A673 (cell line): ENCODE measurements around the gene INPP5A. TPM values are rescaled to one million over a fixed set of nuclear protein-coding genes. Genes with fewer than 3 reads are reported as not detected.

ENCODE experiments used
- BruUV-seq: library from RNA; stranded (reverse); fragments of 400-500 nt; replicated peaks from 2 replicates; lab custom pipeline; 2021; lab: Mats Ljungman, UMichigan
- CTCF ChIA-PET: fragments of 300-600 bp; sonication (Branson Sonifier 250); formaldehyde crosslinking; loops from one replicate; lab custom pipeline; 2022; ENCODE audit warnings: antibody characterized with exemption; lab: Charles Lee
- POLR2A ChIA-PET: fragments of 300-600 bp; sonication (Branson Sonifier 250); formaldehyde crosslinking; loops from one replicate; lab custom pipeline; 2022; ENCODE audit warnings: antibody characterized with exemption; ENCODE audit not compliant: low non-redundant PET; lab: Charles Lee
- DNase-seq: peaks from one replicate; pipeline ENCODE4 v3.0.0-alpha.2; 2015; ENCODE audit warnings: low spot score
- H3K27ac ChIP-seq: fragments of 200-600 bp; sonication (generic); 2 replicates; pipeline ENCODE4 v1.5.1; 2016; ENCODE audit warnings: mixed run types, low read depth, mild to moderate bottlenecking, mixed read lengths, antibody characterized with exemption, low read length; ENCODE audit not compliant: poor library complexity, severe bottlenecking
- H3K27me3 ChIP-seq: fragments of 200-600 bp; sonication (generic); replicated peaks from 2 replicates; pipeline ENCODE4 v1.6.1; 2017; ENCODE audit warnings: mixed run types, low read depth, mild to moderate bottlenecking, mixed read lengths, antibody characterized with exemption, low read length; ENCODE audit not compliant: insufficient read depth, poor library complexity
- H3K36me3 ChIP-seq: fragments of 200-600 bp; sonication (generic); 2 replicates; pipeline ENCODE4 v1.6.1; 2016; ENCODE audit warnings: mixed run types, mild to moderate bottlenecking, mixed read lengths, antibody characterized with exemption, low read length; ENCODE audit not compliant: insufficient read depth, poor library complexity, severe bottlenecking
- H3K4me1 ChIP-seq: fragments of 200-600 bp; sonication (generic); 2 replicates; pipeline ENCODE4 v1.6.1; 2017; ENCODE audit warnings: mixed run types, mild to moderate bottlenecking, mixed read lengths, antibody characterized with exemption, low read length; ENCODE audit not compliant: insufficient read depth, poor library complexity, severe bottlenecking
- H3K4me3 ChIP-seq: fragments of 200-600 bp; sonication (generic); 2 replicates; pipeline ENCODE4 v1.5.1; 2016; ENCODE audit warnings: low read depth, mixed run types, mild to moderate bottlenecking, mixed read lengths, low read length; ENCODE audit not compliant: poor library complexity, severe bottlenecking
- H3K9me3 ChIP-seq: fragments of 200-600 bp; sonication (generic); 2 replicates; pipeline ENCODE4 v1.6.1; 2016; ENCODE audit warnings: mixed run types, low read depth, mild to moderate bottlenecking, mixed read lengths, antibody characterized with exemption, low read length; ENCODE audit not compliant: poor library complexity, severe bottlenecking
- CTCF ChIP-seq: fragments of 300-800, 200-600 bp; sonication (generic); conservative IDR thresholded peaks from 2 replicates; pipeline ENCODE4 v1.5.1; 2017; ENCODE audit warnings: low read depth, mild to moderate bottlenecking, antibody characterized with exemption, low read length, moderate library complexity, mixed read lengths
- EZH2 ChIP-seq: fragments of 200-600 bp; sonication (generic); IDR thresholded peaks from 2 replicates; pipeline ENCODE4 v1.6.1; 2017; ENCODE audit warnings: borderline replicate concordance, low read depth, mild to moderate bottlenecking, mixed read lengths, antibody characterized with exemption, low read length; ENCODE audit not compliant: poor library complexity, severe bottlenecking
- intact Hi-C: fragments of 100-400 bp; cut with micrococcal nuclease; formaldehyde crosslinking; loops from one replicate; pipeline ENCODE4 v1.10.0; 2022; ENCODE audit not compliant: unreplicated experiment
- total RNA-seq: library from RNA; stranded (reverse); gene quantifications from 2 replicates; pipeline ENCODE4 v1.2.3, GENCODE V29; 2021

The INPP5A gene
- total RNA-seq, 1 experiment from 2014 or later = 21.8 TPM

- no TSS peak for BruUV-seq
- peaks cover 27% of the 10 kb centered on the region for H3K27me3 ChIP-seq
- ChIA-PET POLR2A (interaction anchor here (0.6 kb wide), 1 partner anchor 254 kb away, joined by 3 read pairs; no protein-coding TSS in a partner anchor), CTCF (no interaction called here)
- intact Hi-C loops = no loop called here
- H3K27ac ChIP-seq = no peak overlapping the region
- no peak overlapping the region for H3K4me3 ChIP-seq
- no peaks in the 10 kb centered on the region for H3K4me1 ChIP-seq
- no peak for DNase-seq
- H3K36me3 ChIP-seq = no peaks in the 10 kb centered on the region
- TF ChIP-seq CTCF = no peak
- TF ChIP-seq EZH2 = no peak
- H3K9me3 ChIP-seq = peaks cover 12% of the 10 kb centered on the region
These were observed 9.4 kb upstream of the INPP5A start for GRCh38 chr10:132528064-132528691.

GRCh38 chr10:132532179-132532578 lies 5.4 kb upstream of the INPP5A start:
- peaks cover 12% of the 10 kb centered on the region for H3K9me3 ChIP-seq
- H3K27me3 ChIP-seq = peaks cover 27% of the 10 kb centered on the region
- TF ChIP-seq CTCF (no peak), EZH2 (no peak)
- intact Hi-C loops = no loop called here
- POLR2A ChIA-PET = no interaction called here
- CTCF ChIA-PET = no interaction called here
- no peaks in the 10 kb centered on the region for H3K36me3 ChIP-seq
- H3K4me3 ChIP-seq = no peak overlapping the region
- no peak overlapping the region for H3K27ac ChIP-seq
- DNase-seq = no peak
- BruUV-seq = no TSS peak
- H3K4me1 ChIP-seq = no peaks in the 10 kb centered on the region

- BruUV-seq = no TSS peak
- intact Hi-C loops = no loop called here
- Histone ChIP-seq H3K27ac (no peak overlapping the region), H3K4me3 (no peak overlapping the region), H3K4me1 (no peaks in the 10 kb centered on the region), H3K27me3 (peaks cover 19% of the 10 kb centered on the region), H3K36me3 (no peaks in the 10 kb centered on the region), H3K9me3 (peaks cover 12% of the 10 kb centered on the region)
- CTCF ChIA-PET = no interaction called here
- POLR2A ChIA-PET = no interaction called here
- DNase-seq = no peak
- TF ChIP-seq EZH2 (no peak), CTCF (no peak)
These were observed 4.6 kb upstream of the INPP5A start for GRCh38 chr10:132532749-132533560.
